HL-60 (cell line): ENCODE measurements around the gene ANKS1B.

Experiments used
- DNase-seq, 2 experiments: peaks; one replicate each; pipeline ENCODE4 v3.0.0-alpha.2; 2010 to 2020; ENCODE audit warnings: low read depth in 1 of 2, low spot score in 1 of 2
- H3K27ac ChIP-seq: fragments of 250-450 bp; sonication (Bioruptor Pico); replicated peaks from 2 replicates; pipeline ENCODE4 v1.5.1; 2020; ENCODE audit warnings: mild to moderate bottlenecking, moderate library complexity
- H3K27me3 ChIP-seq: fragments of 250-450 bp; sonication (Bioruptor Pico); 2 replicates; pipeline ENCODE4 v1.5.1; 2021; ENCODE audit warnings: mild to moderate bottlenecking, moderate library complexity; ENCODE audit not compliant: insufficient read depth, poor library complexity, severe bottlenecking
- H3K4me3 ChIP-seq: replicated peaks from 2 replicates; pipeline ENCODE4 v1.5.1; 2011; ENCODE audit warnings: mild to moderate bottlenecking, control low read depth, low read length; ENCODE audit not compliant: insufficient read depth
- GABPA ChIP-seq: IDR thresholded peaks from 2 replicates; pipeline ENCODE4 v1.6.1; 2012; ENCODE audit warnings: low read depth
- POLR2AphosphoS5 ChIP-seq: IDR thresholded peaks from 2 replicates; pipeline ENCODE4 v1.6.1; 2012; ENCODE audit warnings: low read depth
- SPI1 ChIP-seq: IDR thresholded peaks from 2 replicates; pipeline ENCODE4 v1.6.1; 2012; ENCODE audit warnings: low read depth, mild to moderate bottlenecking, borderline replicate concordance
- TF ChIP-seq, protein P1 (sequence below): IDR thresholded peaks from one replicate; pipeline ENCODE4 v1.5.1; 2011; ENCODE audit warnings: low read length, control low read depth, inconsistent platforms; ENCODE audit not compliant: insufficient read depth
- TF ChIP-seq, protein P2 (sequence below): IDR thresholded peaks from 2 replicates; pipeline ENCODE4 v1.6.1; 2012; ENCODE audit warnings: low read depth; ENCODE audit not compliant: insufficient replicate concordance

The ANKS1B gene

DNA sequence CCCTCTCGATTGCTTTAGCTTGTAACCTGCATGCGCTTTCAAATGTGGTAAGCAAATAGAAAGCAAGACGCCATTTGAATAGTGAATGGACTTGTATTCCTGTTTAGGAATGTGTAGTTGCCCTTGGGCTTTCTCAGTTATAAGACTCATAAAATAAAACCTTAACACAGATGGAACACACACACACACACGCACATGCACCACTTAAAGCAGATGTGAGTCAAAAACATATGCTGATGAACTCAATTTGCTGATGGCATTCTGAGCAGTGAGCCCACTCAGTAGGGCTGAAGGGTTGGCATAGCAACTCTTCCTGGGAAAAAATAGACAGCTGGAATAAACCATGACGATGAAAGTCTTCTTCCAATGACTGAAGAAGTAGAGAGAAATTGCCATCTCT, 979.1 kb downstream of the ANKS1B start:
- TF ChIP-seq, protein P1, sequence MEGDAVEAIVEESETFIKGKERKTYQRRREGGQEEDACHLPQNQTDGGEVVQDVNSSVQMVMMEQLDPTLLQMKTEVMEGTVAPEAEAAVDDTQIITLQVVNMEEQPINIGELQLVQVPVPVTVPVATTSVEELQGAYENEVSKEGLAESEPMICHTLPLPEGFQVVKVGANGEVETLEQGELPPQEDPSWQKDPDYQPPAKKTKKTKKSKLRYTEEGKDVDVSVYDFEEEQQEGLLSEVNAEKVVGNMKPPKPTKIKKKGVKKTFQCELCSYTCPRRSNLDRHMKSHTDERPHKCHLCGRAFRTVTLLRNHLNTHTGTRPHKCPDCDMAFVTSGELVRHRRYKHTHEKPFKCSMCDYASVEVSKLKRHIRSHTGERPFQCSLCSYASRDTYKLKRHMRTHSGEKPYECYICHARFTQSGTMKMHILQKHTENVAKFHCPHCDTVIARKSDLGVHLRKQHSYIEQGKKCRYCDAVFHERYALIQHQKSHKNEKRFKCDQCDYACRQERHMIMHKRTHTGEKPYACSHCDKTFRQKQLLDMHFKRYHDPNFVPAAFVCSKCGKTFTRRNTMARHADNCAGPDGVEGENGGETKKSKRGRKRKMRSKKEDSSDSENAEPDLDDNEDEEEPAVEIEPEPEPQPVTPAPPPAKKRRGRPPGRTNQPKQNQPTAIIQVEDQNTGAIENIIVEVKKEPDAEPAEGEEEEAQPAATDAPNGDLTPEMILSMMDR = no peak
- no peak for TF ChIP-seq SPI1
- TF ChIP-seq POLR2AphosphoS5 = no peak
- TF ChIP-seq, protein P2, sequence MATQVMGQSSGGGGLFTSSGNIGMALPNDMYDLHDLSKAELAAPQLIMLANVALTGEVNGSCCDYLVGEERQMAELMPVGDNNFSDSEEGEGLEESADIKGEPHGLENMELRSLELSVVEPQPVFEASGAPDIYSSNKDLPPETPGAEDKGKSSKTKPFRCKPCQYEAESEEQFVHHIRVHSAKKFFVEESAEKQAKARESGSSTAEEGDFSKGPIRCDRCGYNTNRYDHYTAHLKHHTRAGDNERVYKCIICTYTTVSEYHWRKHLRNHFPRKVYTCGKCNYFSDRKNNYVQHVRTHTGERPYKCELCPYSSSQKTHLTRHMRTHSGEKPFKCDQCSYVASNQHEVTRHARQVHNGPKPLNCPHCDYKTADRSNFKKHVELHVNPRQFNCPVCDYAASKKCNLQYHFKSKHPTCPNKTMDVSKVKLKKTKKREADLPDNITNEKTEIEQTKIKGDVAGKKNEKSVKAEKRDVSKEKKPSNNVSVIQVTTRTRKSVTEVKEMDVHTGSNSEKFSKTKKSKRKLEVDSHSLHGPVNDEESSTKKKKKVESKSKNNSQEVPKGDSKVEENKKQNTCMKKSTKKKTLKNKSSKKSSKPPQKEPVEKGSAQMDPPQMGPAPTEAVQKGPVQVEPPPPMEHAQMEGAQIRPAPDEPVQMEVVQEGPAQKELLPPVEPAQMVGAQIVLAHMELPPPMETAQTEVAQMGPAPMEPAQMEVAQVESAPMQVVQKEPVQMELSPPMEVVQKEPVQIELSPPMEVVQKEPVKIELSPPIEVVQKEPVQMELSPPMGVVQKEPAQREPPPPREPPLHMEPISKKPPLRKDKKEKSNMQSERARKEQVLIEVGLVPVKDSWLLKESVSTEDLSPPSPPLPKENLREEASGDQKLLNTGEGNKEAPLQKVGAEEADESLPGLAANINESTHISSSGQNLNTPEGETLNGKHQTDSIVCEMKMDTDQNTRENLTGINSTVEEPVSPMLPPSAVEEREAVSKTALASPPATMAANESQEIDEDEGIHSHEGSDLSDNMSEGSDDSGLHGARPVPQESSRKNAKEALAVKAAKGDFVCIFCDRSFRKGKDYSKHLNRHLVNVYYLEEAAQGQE = no peak
- no peak for TF ChIP-seq GABPA
- Histone ChIP-seq H3K27me3 (peaks cover 3% of the 10 kb centered on the region), H3K27ac (no peak overlapping the region), H3K4me3 (no peak overlapping the region)
- DNase-seq = no peak

DNA sequence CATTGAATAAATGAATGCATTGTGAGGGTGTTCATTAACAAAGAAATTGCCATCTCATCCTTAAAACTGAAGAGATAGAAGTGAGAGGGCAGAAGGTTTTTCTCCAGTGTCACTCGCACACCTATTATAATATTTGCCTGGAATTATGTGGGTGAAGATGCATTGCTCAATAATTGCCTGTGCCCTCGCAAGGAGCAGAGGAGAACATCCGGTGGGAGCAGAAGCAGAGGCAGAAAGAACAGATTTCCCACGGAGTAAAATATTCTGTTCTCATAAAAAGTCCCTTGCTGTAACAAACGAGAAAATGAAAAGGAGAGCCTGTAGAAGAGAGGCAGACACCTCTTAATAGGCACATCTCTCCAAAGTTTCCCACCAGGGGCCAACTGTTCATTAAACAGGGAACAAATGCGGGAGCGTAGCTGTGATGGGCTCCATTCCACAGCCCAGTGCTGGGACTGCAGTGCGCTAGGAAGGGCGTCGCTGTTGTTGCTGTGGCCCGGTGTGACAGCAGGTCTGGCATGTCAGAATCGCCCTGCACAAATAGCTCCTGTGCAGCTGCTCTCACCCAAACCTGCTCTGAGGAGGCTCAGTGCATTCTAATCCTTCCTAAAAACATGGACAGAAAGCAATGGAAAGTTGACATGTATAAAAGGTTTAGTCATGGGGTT, 979.8 kb downstream of the ANKS1B start:
- no peak overlapping the region for H3K27ac ChIP-seq
- TF ChIP-seq, protein P2 = no peak
- no peak overlapping the region for H3K4me3 ChIP-seq
- DNase-seq = no peak
- H3K27me3 ChIP-seq = peaks cover 3% of the 10 kb centered on the region

DNA sequence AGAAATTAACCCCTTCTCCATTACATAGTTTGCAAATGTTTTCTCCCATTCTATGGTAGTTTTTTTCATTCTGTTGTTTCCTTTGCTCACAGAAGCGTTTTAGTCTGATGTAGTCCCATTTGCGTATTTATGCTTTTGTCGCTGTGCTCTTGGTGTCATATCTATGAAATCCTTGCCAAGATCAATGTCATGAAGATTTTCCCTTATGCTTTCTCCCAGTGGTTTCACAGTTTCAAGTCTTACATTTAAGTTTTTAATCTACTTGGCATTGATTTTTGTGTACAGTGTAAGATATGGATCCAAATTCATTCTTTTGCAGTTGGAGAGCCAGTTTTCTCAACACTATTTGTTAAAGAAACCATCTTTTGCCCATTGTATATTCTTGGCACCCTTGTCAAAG, 982.0 kb downstream of the ANKS1B start:
- TF ChIP-seq GABPA = no peak
- TF ChIP-seq, protein P1 = no peak
- no peak for TF ChIP-seq POLR2AphosphoS5
- TF ChIP-seq SPI1 = no peak
- TF ChIP-seq, protein P2 = no peak
- no peak for DNase-seq
- no peak overlapping the region for H3K4me3 ChIP-seq
- H3K27me3 ChIP-seq = peaks cover 3% of the 10 kb centered on the region
- no peak overlapping the region for H3K27ac ChIP-seq
